ENCODE results near the gene ELP4. TPM values are rescaled to one million over a fixed set of nuclear protein-coding genes. Genes with fewer than 3 reads are reported as not detected.
A peak's percentile ranks its signal among the peaks of the same experiment; 100 is the strongest.

ELP4 gene
- total RNA-seq, 4 donors from 2014 or later = 8.8 to 23.6 (median 13.5) TPM

- intact Hi-C loops (cut with DNase I; ENCODE audit: low total_unique reads) (no loop called here), in situ Hi-C loops (cut with MboI; ENCODE audit: low sequenced_read_pairs in 4 of 4) (no loop called here)
- DNase-seq (no peak), ATAC-seq (no peak)
- H3K27me3 ChIP-seq = peaks cover 90 to 99% (median 95%) of the 10 kb centered on the region in 3 donors
- no peaks in the 10 kb centered on the region for H3K4me1 ChIP-seq
- no peak for TF ChIP-seq CTCF (IDR thresholded peaks at IDR 0.05 in 4 of 5, conservative IDR thresholded peaks at IDR 0.05 in 1 of 5)
- TF ChIP-seq POLR2A (IDR thresholded peaks at IDR 0.05) = no peak
- H3K36me3 ChIP-seq = no peaks in the 10 kb centered on the region
- peak overlapping the region in 1 of 4 donors; percentile 26 for H3K4me3 ChIP-seq
- no peak overlapping the region for H3K27ac ChIP-seq
- no peaks in the 10 kb centered on the region for H3K9me3 ChIP-seq
Measured at GRCh38 chr11:31826536-31827438, 317.2 kb downstream of the ELP4 start.

DNA sequence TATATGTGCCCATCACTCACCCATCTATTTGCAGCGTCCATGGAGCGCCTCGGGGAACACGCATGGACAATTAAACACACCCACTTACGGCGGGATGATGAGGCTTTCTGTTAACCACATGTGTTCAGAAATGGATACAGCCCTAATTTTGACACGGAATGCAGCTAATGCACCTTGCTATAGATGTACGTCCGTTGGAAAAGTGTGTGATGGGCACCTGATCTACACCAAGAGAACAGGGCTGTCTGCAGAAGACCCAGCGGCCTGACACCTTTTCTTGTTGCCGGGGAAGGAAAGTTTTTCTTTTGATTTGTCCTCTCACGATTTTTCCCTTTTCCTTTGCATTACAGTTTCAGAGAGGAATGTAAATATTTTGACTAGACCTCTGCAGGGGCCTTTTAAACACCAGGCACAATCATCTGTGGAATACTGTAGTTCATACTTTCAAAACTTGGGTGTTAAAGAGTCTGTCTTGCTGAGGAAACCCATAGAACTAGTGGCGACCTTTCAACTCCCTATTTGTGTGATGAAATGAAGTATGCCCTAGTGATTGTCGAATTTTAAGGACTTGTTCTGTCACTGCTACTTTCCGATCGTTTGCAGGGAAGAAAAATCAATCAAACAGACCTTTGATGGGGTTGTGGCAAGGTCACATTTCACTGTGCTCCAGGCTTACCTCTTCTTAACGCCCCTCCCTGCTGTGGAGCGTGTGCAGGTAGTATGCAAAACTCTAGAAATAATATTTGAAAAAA, 318.1 kb downstream of the ELP4 start:
- Histone ChIP-seq H3K4me1 (no peaks in the 10 kb centered on the region), H3K27me3 (peaks cover 87 to 99% (median 92%) of the 10 kb centered on the region in 3 donors), H3K9me3 (no peaks in the 10 kb centered on the region), H3K36me3 (no peaks in the 10 kb centered on the region), H3K27ac (no peak overlapping the region), H3K4me3 (peak overlapping the region in 1 of 4 donors; percentile 26)
- no peak for ATAC-seq
- no peak for TF ChIP-seq POLR2A (IDR thresholded peaks at IDR 0.05)
- no peak for TF ChIP-seq CTCF (IDR thresholded peaks at IDR 0.05 in 4 of 5, conservative IDR thresholded peaks at IDR 0.05 in 1 of 5)
- in situ Hi-C loops (cut with MboI; ENCODE audit: low sequenced_read_pairs in 4 of 4) (no loop called here), intact Hi-C loops (cut with DNase I; ENCODE audit: low total_unique reads) (no loop called here)
- no peak for DNase-seq

- peaks cover 87 to 99% (median 92%) of the 10 kb centered on the region in 3 donors for H3K27me3 ChIP-seq
- no peak for DNase-seq
Measured at GRCh38 chr11:31828217-31828616, 318.6 kb downstream of the ELP4 start.

GRCh38 chr11:31830406-31830805, 320.8 kb downstream of the ELP4 start:
- no peak for TF ChIP-seq POLR2A (IDR thresholded peaks at IDR 0.05)
- TF ChIP-seq CTCF (IDR thresholded peaks at IDR 0.05 in 4 of 5, conservative IDR thresholded peaks at IDR 0.05 in 1 of 5) = no peak
- H3K4me3 ChIP-seq = no peak overlapping the region
- no peak overlapping the region for H3K27ac ChIP-seq
- no peaks in the 10 kb centered on the region for H3K36me3 ChIP-seq
- intact Hi-C loops (cut with DNase I; ENCODE audit: low total_unique reads) (no loop called here), in situ Hi-C loops (cut with MboI; ENCODE audit: low sequenced_read_pairs in 4 of 4) (no loop called here)
- peaks cover 70 to 87% (median 83%) of the 10 kb centered on the region in 3 donors for H3K27me3 ChIP-seq
- no peaks in the 10 kb centered on the region for H3K9me3 ChIP-seq
- ATAC-seq = no peak
- no peak for DNase-seq
- H3K4me1 ChIP-seq = no peaks in the 10 kb centered on the region

More at GRCh38 chr11:31828217-31828616, 318.6 kb downstream of the ELP4 start:
- no peak for ATAC-seq
- no peak overlapping the region for H3K27ac ChIP-seq
- no peak overlapping the region for H3K4me3 ChIP-seq
- no peak for TF ChIP-seq CTCF (IDR thresholded peaks at IDR 0.05 in 4 of 5, conservative IDR thresholded peaks at IDR 0.05 in 1 of 5)
- no peak for TF ChIP-seq POLR2A (IDR thresholded peaks at IDR 0.05)
- H3K9me3 ChIP-seq = no peaks in the 10 kb centered on the region
- H3K36me3 ChIP-seq = no peaks in the 10 kb centered on the region
- in situ Hi-C loops (cut with MboI; ENCODE audit: low sequenced_read_pairs in 4 of 4) (no loop called here), intact Hi-C loops (cut with DNase I; ENCODE audit: low total_unique reads) (no loop called here)
- no peaks in the 10 kb centered on the region for H3K4me1 ChIP-seq
